Loucy (cell line): ENCODE results near the gene CD34.
A peak's percentile ranks its signal among the peaks of the same experiment; 100 is the strongest.

Source experiments
- H2AFZ ChIP-seq: fragments of 200-600 bp; sonication (generic); 2 replicates; pipeline ENCODE4 v1.6.0; 2016; ENCODE audit warnings: antibody characterized with exemption, mild to moderate bottlenecking, low read length, moderate library complexity
- H3F3A ChIP-seq: fragments of 200-600 bp; 2 replicates; pipeline ENCODE4 v1.6.0; 2016; ENCODE audit warnings: antibody characterized with exemption, low read depth, mild to moderate bottlenecking
- H3K27me3 ChIP-seq: fragments of 200-600 bp; sonication (generic); 2 replicates; pipeline ENCODE4 v1.6.1; 2014; ENCODE audit warnings: low read length, mild to moderate bottlenecking; ENCODE audit not compliant: insufficient read depth, poor library complexity, severe bottlenecking
- H3K36me3 ChIP-seq: fragments of 200-600 bp; sonication (generic); 2 replicates; pipeline ENCODE4 v1.6.1; 2016; ENCODE audit warnings: low read length; ENCODE audit not compliant: insufficient read depth
- H3K4me1 ChIP-seq: fragments of 200-600 bp; sonication (generic); 2 replicates; pipeline ENCODE4 v1.5.1; 2014; ENCODE audit warnings: low read length, mild to moderate bottlenecking; ENCODE audit not compliant: insufficient read depth, poor library complexity, severe bottlenecking
- H3K4me2 ChIP-seq: fragments of 200-600 bp; sonication (generic); 2 replicates; pipeline ENCODE4 v1.6.0; 2014; ENCODE audit warnings: antibody characterized with exemption, low read length, low read depth, mild to moderate bottlenecking; ENCODE audit not compliant: poor library complexity, severe bottlenecking
- H3K4me3 ChIP-seq: fragments of 200-600 bp; sonication (generic); 2 replicates; pipeline ENCODE4 v1.5.1; 2014; ENCODE audit warnings: low read length, mild to moderate bottlenecking, mixed read lengths; ENCODE audit not compliant: poor library complexity, severe bottlenecking
- H3K79me2 ChIP-seq: fragments of 200-600 bp; sonication (generic); 2 replicates; pipeline ENCODE4 v1.6.1; 2014; ENCODE audit warnings: low read length; ENCODE audit not compliant: insufficient read depth
- H3K9ac ChIP-seq: fragments of 200-600 bp; sonication (generic); 2 replicates; pipeline ENCODE4 v1.6.0; 2014; ENCODE audit warnings: mild to moderate bottlenecking, low read depth, low read length, moderate library complexity; ENCODE audit not compliant: poor library complexity, severe bottlenecking
- H3K9me2 ChIP-seq: fragments of 200-600 bp; sonication (generic); replicated peaks from 2 replicates; pipeline ENCODE4 v1.6.1; 2016; ENCODE audit warnings: low read depth, low read length, mixed read lengths
- H3K9me3 ChIP-seq: fragments of 200-600 bp; sonication (generic); 2 replicates; pipeline ENCODE4 v1.6.1; 2014; ENCODE audit warnings: mild to moderate bottlenecking, antibody characterized with exemption, low read length, low read depth; ENCODE audit not compliant: insufficient read depth
- H4K20me1 ChIP-seq: fragments of 200-600 bp; sonication (generic); 2 replicates; pipeline ENCODE4 v1.6.0; 2014; ENCODE audit warnings: antibody characterized with exemption, low read length, mild to moderate bottlenecking; ENCODE audit not compliant: insufficient read depth, poor library complexity, severe bottlenecking
- EZH2phosphoT487 ChIP-seq: fragments of 200-600 bp; IDR thresholded peaks from 2 replicates; pipeline ENCODE4 v1.6.1; 2018; ENCODE audit warnings: antibody characterized with exemption, mild to moderate bottlenecking, moderate library complexity, borderline replicate concordance
- TF ChIP-seq, protein P1 (sequence below): fragments of 200-600 bp; sonication (generic); conservative IDR thresholded peaks from 2 replicates; pipeline ENCODE4 v1.5.1; 2014; ENCODE audit warnings: mild to moderate bottlenecking, antibody characterized with exemption, low read length

Gene CD34

DNA sequence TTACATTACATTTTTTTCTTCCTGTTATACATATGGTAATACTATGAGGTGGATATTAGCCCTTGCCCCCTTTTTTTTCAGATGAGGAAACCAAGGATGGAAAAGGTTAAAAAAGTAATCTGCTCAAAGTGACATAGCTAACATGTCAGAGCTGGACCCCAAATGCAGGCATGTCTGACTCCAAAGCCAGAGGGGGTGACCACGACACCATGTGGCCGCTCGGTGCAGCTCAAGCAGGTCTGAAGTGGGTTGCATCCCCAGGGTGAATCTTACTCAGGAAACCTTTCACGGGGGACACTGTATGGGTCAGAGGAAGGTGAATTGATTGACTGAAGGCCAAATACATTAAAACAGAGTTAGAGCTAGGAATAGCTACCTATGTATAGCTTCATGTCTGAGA is 34.8 kb downstream of the CD34 start:
- Histone ChIP-seq H3K4me2 (peak overlapping the region; percentile 6), H2AFZ (0 out of 2 replicates have a peak overlapping the region, but pooled peaks have one; percentile 36)
- TF ChIP-seq EZH2phosphoT487: no peak
- TF ChIP-seq, protein P1, sequence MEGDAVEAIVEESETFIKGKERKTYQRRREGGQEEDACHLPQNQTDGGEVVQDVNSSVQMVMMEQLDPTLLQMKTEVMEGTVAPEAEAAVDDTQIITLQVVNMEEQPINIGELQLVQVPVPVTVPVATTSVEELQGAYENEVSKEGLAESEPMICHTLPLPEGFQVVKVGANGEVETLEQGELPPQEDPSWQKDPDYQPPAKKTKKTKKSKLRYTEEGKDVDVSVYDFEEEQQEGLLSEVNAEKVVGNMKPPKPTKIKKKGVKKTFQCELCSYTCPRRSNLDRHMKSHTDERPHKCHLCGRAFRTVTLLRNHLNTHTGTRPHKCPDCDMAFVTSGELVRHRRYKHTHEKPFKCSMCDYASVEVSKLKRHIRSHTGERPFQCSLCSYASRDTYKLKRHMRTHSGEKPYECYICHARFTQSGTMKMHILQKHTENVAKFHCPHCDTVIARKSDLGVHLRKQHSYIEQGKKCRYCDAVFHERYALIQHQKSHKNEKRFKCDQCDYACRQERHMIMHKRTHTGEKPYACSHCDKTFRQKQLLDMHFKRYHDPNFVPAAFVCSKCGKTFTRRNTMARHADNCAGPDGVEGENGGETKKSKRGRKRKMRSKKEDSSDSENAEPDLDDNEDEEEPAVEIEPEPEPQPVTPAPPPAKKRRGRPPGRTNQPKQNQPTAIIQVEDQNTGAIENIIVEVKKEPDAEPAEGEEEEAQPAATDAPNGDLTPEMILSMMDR: peak; percentile 60

DNA sequence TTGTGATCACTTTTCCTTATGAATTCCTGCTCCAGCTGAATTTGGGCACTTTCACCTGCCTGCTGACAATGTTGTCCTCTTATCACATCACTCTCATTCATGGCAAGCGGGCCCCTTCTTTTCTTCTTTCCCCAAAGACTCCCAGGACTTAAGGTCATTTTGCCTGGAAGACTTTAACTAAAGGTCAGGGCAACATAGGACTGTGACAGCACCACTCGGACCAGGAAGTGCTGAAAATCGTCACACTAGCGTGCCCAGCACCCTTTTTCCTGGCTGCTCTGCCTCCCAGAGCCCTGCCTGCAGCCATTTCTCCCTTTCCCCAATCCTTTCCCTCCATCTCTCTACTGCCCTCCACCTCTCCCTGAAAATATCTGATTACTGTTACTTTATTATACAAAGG is 35.4 kb downstream of the CD34 start:
- Histone ChIP-seq H3K9me2 (no peaks in the 10 kb centered on the region), H3K4me2 (no peak overlapping the region), H3K79me2 (no peaks in the 10 kb centered on the region; the same call in 1 of the 2 replicates), H3K36me3 (no peaks in the 10 kb centered on the region), H3K4me1 (peaks cover 59% of the 10 kb centered on the region), H3K4me3 (no peak overlapping the region), H3K27me3 (no peaks in the 10 kb centered on the region), H3F3A (peaks cover 13% of the 10 kb centered on the region), H3K9me3 (no peaks in the 10 kb centered on the region), H3K9ac (peak overlapping the region; percentile 25), H2AFZ (0 out of 2 replicates have a peak overlapping the region, but pooled peaks have one; percentile 36), H4K20me1 (no peaks in the 10 kb centered on the region)
- TF ChIP-seq, protein P1: no peak
- no peak for TF ChIP-seq EZH2phosphoT487

More for the DNA sequence above, 34.8 kb downstream of the CD34 start:
- no peaks in the 10 kb centered on the region for H4K20me1 ChIP-seq
- no peaks in the 10 kb centered on the region for H3K79me2 ChIP-seq
- H3K4me1 ChIP-seq: peaks cover 53% of the 10 kb centered on the region
- peak overlapping the region; percentile 25 for H3K9ac ChIP-seq
- no peaks in the 10 kb centered on the region for H3K27me3 ChIP-seq
- H3F3A ChIP-seq: peaks cover 13% of the 10 kb centered on the region
- no peaks in the 10 kb centered on the region for H3K36me3 ChIP-seq
- no peaks in the 10 kb centered on the region for H3K9me3 ChIP-seq
- no peak overlapping the region for H3K4me3 ChIP-seq
- no peaks in the 10 kb centered on the region for H3K9me2 ChIP-seq

DNA sequence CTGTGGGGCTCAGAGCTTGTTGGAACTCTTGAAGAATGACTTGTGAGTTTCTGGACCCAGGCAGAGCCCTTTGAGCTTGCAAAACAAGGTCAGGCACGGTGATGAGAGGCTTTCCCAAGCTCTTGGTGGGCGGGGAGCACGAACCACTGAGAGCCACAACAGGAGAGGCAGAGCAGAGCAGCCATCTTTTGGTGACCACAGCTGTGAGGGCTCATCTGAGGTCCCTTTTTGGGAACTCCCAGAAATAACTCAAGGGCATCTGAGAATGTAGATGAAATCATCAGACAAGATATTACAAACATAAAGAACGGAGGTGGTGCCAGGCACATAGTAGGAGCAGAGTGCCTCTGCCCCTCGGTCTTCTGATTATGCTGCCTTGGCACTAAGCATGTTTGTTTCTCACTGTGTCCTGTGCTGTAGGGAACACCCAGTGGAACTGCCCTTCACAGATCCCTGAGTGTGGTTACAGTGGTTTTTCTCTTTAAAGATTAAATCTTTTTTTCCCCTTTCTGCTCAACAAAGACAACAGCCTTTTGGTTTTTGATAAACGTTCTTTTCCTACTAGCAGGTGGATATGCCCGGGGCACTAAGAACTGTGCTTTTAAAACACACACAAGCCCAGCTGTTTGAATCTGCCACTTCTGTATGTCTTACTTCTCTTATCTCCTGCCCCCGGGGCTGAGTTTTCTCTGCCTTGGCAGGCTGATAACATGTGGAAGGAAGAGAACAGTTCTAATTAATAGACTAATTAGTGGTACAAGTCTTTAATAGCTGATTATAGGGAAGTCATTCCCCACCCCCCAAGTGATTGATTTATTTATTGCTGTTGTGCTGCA is 37.7 kb downstream of the CD34 start:
- Histone ChIP-seq H3K79me2 (peaks cover 16% of the 10 kb centered on the region), H3K9me2 (no peaks in the 10 kb centered on the region), H3K27me3 (no peaks in the 10 kb centered on the region), H3K4me1 (peaks cover 68% of the 10 kb centered on the region), H2AFZ (peak overlapping the region; percentile 32), H3K9ac (peak overlapping the region; percentile 67), H4K20me1 (peaks cover 1% of the 10 kb centered on the region), H3K4me2 (peak overlapping the region; percentile 80), H3K4me3 (peak overlapping the region; percentile 62), H3F3A (peaks cover 13% of the 10 kb centered on the region), H3K9me3 (no peaks in the 10 kb centered on the region), H3K36me3 (no peaks in the 10 kb centered on the region)
- TF ChIP-seq, protein P1: no peak
- TF ChIP-seq EZH2phosphoT487: no peak
